Measurements from ENCODE around the gene ARHGAP26.

DNA sequence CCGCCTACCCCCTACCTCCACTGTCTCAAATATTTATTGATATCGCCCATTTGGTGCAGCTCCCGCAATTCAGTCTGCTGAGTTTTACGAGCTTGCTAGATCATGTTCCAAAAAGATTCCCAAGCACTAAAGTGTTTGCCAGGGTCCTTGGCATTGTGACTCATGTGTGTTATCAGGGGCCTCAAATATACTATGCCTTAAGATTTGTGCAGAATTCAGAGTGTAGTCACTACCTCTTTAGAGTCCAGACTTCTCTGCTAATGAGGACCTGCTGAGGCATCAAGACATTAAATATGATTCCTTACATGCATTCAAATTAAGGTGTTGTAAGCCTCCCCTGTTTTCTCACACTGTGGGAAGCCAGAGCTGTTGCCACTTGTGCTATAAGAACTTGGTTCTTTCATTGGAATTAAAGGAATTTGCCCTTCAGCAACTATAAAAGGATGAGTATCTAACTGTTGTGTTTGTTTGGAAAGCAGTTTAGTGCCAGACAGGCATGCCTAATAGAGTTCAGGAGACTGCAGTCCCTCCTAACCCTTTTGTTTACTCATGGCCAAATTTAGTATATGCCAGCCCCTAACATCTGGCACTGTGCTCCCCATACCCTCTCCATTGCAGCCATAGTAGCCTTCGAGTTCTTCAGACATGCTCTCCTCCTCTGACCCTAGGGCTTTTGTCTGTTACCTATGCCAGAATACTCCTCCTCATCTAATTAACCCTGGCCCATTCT is 316.9 kb downstream of the ARHGAP26 start:
- TF ChIP-seq CTCF (IDR thresholded peaks at IDR 0.05; ENCODE audit: low read depth, low read length, poor library complexity, severe bottlenecking) (no peak), EZH2phosphoT487 (IDR thresholded peaks at IDR 0.05; ENCODE audit: borderline replicate concordance, low read length) (no peak)

All from DOHH2 (cell line).